ENCODE measurements around the gene GNAZ.

- TF ChIP-seq CTCF (IDR thresholded peaks at IDR 0.05; ENCODE audit: insufficient read depth, low read length) (no peak), POLR2AphosphoS5 (IDR thresholded peaks at IDR 0.05; ENCODE audit: low read depth) (no peak), SPI1 (IDR thresholded peaks at IDR 0.05; ENCODE audit: borderline replicate concordance, low read depth) (no peak)
These were observed 88.4 kb downstream of the GNAZ start for GRCh38 chr22:23158516-23159290.

Data from HL-60 (cell line).